Stomach (tissue), 9 donors: ENCODE results near the gene ZBTB8A. TPM values are rescaled to one million over a fixed set of nuclear protein-coding genes. Genes with fewer than 3 reads are reported as not detected.
A peak's percentile ranks its signal among the peaks of the same experiment; 100 is the strongest.

Experiments used
- DNase-seq, 2 donors: peaks; one replicate each; pipeline versions ENCODE4 v3.0.0 to v3.0.0-alpha.2; 2013 to 2019
- H3K27ac ChIP-seq, 5 donors: fragments of 200-600 bp in 4 of 5; sonication (generic) in 4 of 5; one replicate each; pipeline ENCODE4 v1.5.1; 2013 to 2019; ENCODE audit warnings: mild to moderate bottlenecking in 1 of 5, moderate library complexity in 1 of 5
- H3K27me3 ChIP-seq, 3 donors: fragments of 200-600 bp; sonication (generic); one replicate each; pipeline ENCODE4 v1.5.1; 2017 to 2019; ENCODE audit warnings: mixed run types in 1 of 3
- H3K36me3 ChIP-seq, 4 donors: fragments of 200-600 bp; sonication (generic); 1 replicate in 3 of 4; 2 replicates in 1 of 4; pipeline ENCODE4 v1.5.1; 2016 to 2019
- H3K4me1 ChIP-seq, 4 donors: fragments of 200-600 bp; sonication (generic); one replicate each; pipeline ENCODE4 v1.5.1; 2016 to 2019
- H3K4me3 ChIP-seq, 4 donors: fragments of 200-600 bp; sonication (generic) in 3 of 4; one replicate each; pipeline ENCODE4 v1.5.1; 2016 to 2019; ENCODE audit warnings: mild to moderate bottlenecking in 1 of 4
- H3K9me3 ChIP-seq, 4 donors: fragments of 200-600 bp; sonication (generic); one replicate each; pipeline ENCODE4 v1.5.1; 2016 to 2019
- EP300 ChIP-seq: sonication (generic); formaldehyde crosslinking; IDR thresholded peaks from one replicate; pipeline ENCODE4 v1.6.1; 2017; ENCODE audit warnings: antibody characterized with exemption
- POLR2A ChIP-seq, 4 donors: fragments of 450-650 bp; IDR thresholded peaks; one replicate each; pipeline ENCODE4 v1.6.1; 2016; ENCODE audit warnings: antibody characterized with exemption in 4 of 4, control low read depth in 2 of 4, mild to moderate bottlenecking in 1 of 4, moderate library complexity in 1 of 4
- POLR2AphosphoS5 ChIP-seq, 3 donors: sonication (generic); formaldehyde crosslinking; IDR thresholded peaks; one replicate each; pipeline ENCODE4 v1.6.1; 2016; ENCODE audit warnings: antibody characterized with exemption in 3 of 3
- WGBS, 5 donors: extraction: QIAGEN DNeasy Blood & Tissue Kit in 3 of 5; methylation state at CpG; one replicate each; pipeline versions ENCODE4 v1.1.5 to v1.1.7; 2013 to 2018; 5-methylcytosine and 5-hydroxymethylcytosine counted together
- intact Hi-C: fragments of 100-400 bp; cut with DNase I; formaldehyde crosslinking; loops from one replicate; pipeline ENCODE4 v1.15.1; 2023; ENCODE audit warnings: low total_unique reads
- polyA plus RNA-seq, 3 donors: library from polyadenylated mRNA; stranded (reverse); fragments of 200-250 nt; gene quantifications; one replicate each; pipeline ENCODE4 v1.2.3, GENCODE V29; 2013
- total RNA-seq, 5 donors: library from RNA; depleted of rRNA; stranded (reverse); fragments of >200 nt; gene quantifications; one replicate each; pipeline versions ENCODE4 v1.1.0 to v1.2.3, GENCODE V29; 2014 to 2016
- TF ChIP-seq, protein P1 (sequence below), 7 experiments: fragments of 450-650 bp in 4 of 7; fragments of 200-600 bp in 3 of 7; sonication (generic) in 3 of 7; IDR thresholded peaks; one replicate each; pipeline ENCODE4 v1.5.1; 2016 to 2019; ENCODE audit warnings: antibody characterized with exemption in 7 of 7, control low read depth in 2 of 7, mild to moderate bottlenecking in 1 of 7
- donor health status: healthy with polysubstance abuse.
- donor health status: Bipolar disorder and iron deficiency.
- donor health status: healthy.

Gene ZBTB8A
- total and polyA plus RNA-seq, 8 donors = 0.58 to 23.9 (median 3.1) TPM

- DNase-seq = peak; percentile 34 to 78
- H3K36me3 ChIP-seq = no peaks in the 10 kb centered on the region
- H3K27me3 ChIP-seq = peaks cover 0 to 4% (median 0%) of the 10 kb centered on the region in 3 donors
- H3K4me1 ChIP-seq = peaks cover 11 to 30% (median 26%) of the 10 kb centered on the region in 4 donors
- intact Hi-C loops = no loop called here
- peak overlapping the region; percentile 75 to 87 (median 84) for H3K27ac ChIP-seq
- no peaks in the 10 kb centered on the region for H3K9me3 ChIP-seq
- peak overlapping the region; percentile 67 to 80 (median 70) for H3K4me3 ChIP-seq
- TF ChIP-seq EP300 = no peak
- no peak for TF ChIP-seq POLR2A (IDR thresholded peaks at IDR 0.05)
- 3 to 17% (median 4%) methylated on average over 21 to 89 of the region's 102 CpGs for WGBS, 5 donors
Measured at GRCh38 chr1:32539584-32540571, 651 bp downstream of the ZBTB8A start.

GRCh38 chr1:32540605-32541004, 1.4 kb downstream of the ZBTB8A start:
- H3K4me3 ChIP-seq = peak overlapping the region in 3 of 4 donors; percentile 67 to 80 (median 71)
- H3K27ac ChIP-seq = peak overlapping the region in 1 of 5 donors; percentile 87
- 46 to 70% (median 55%) methylated on average over 3 of the region's 3 CpGs for WGBS, 5 donors
- peaks cover 0 to 4% (median 0%) of the 10 kb centered on the region in 3 donors for H3K27me3 ChIP-seq
- no peak for TF ChIP-seq POLR2A (IDR thresholded peaks at IDR 0.05)
- no peak for TF ChIP-seq POLR2AphosphoS5 (IDR thresholded peaks at IDR 0.05)
- TF ChIP-seq, protein P1, sequence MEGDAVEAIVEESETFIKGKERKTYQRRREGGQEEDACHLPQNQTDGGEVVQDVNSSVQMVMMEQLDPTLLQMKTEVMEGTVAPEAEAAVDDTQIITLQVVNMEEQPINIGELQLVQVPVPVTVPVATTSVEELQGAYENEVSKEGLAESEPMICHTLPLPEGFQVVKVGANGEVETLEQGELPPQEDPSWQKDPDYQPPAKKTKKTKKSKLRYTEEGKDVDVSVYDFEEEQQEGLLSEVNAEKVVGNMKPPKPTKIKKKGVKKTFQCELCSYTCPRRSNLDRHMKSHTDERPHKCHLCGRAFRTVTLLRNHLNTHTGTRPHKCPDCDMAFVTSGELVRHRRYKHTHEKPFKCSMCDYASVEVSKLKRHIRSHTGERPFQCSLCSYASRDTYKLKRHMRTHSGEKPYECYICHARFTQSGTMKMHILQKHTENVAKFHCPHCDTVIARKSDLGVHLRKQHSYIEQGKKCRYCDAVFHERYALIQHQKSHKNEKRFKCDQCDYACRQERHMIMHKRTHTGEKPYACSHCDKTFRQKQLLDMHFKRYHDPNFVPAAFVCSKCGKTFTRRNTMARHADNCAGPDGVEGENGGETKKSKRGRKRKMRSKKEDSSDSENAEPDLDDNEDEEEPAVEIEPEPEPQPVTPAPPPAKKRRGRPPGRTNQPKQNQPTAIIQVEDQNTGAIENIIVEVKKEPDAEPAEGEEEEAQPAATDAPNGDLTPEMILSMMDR (IDR thresholded peaks at IDR 0.05) = no peak
- TF ChIP-seq EP300 = no peak
- no peaks in the 10 kb centered on the region for H3K9me3 ChIP-seq
- DNase-seq = peak in 1 of 2 donors; percentile 10
- peaks cover 11 to 36% (median 26%) of the 10 kb centered on the region in 4 donors for H3K4me1 ChIP-seq
- no peaks in the 10 kb centered on the region for H3K36me3 ChIP-seq
- intact Hi-C loops = no loop called here

GRCh38 chr1:32541064-32541566, 1.9 kb downstream of the ZBTB8A start:
- intact Hi-C loops = no loop called here
- H3K4me3 ChIP-seq = no peak overlapping the region
- H3K4me1 ChIP-seq = peaks cover 11 to 39% (median 26%) of the 10 kb centered on the region in 4 donors
- H3K36me3 ChIP-seq = no peaks in the 10 kb centered on the region
- H3K27me3 ChIP-seq = peaks cover 0 to 4% (median 0%) of the 10 kb centered on the region in 3 donors
- H3K27ac ChIP-seq = no peak overlapping the region
- no peaks in the 10 kb centered on the region for H3K9me3 ChIP-seq
- 93 to 98% (median 94%) methylated on average over 2 of the region's 2 CpGs for WGBS, 5 donors
- TF ChIP-seq EP300 = no peak
- TF ChIP-seq, protein P1 (IDR thresholded peaks at IDR 0.05) = no peak
- no peak for TF ChIP-seq POLR2A (IDR thresholded peaks at IDR 0.05)
- no peak for DNase-seq

- no peak overlapping the region for H3K27ac ChIP-seq
- H3K4me3 ChIP-seq = no peak overlapping the region
- H3K4me1 ChIP-seq = peaks cover 0 to 15% (median 7%) of the 10 kb centered on the region in 4 donors
- no peaks in the 10 kb centered on the region for H3K27me3 ChIP-seq
- no peaks in the 10 kb centered on the region for H3K36me3 ChIP-seq
- no peak for DNase-seq
- 87 to 98% (median 93%) methylated on average over 4 of the region's 4 CpGs for WGBS, 5 donors
- no peak for TF ChIP-seq EP300
- no peak for TF ChIP-seq POLR2A (IDR thresholded peaks at IDR 0.05)
- no peak for TF ChIP-seq POLR2AphosphoS5 (IDR thresholded peaks at IDR 0.05)
- TF ChIP-seq, protein P1 (IDR thresholded peaks at IDR 0.05) = no peak
- no peaks in the 10 kb centered on the region for H3K9me3 ChIP-seq
- intact Hi-C loops = no loop called here
Measured at GRCh38 chr1:32546611-32547010, 7.4 kb downstream of the ZBTB8A start.
